HepG2 (cell line): ENCODE measurements around the gene MICAL3. TPM values are rescaled to one million over a fixed set of nuclear protein-coding genes. Genes with fewer than 3 reads are reported as not detected.

ENCODE experiments used
- AKAP8 ChIP-seq: sonication (generic); formaldehyde crosslinking; IDR thresholded peaks from 2 replicates; pipeline ENCODE4 v1.5.1; 2020; ENCODE audit warnings: mild to moderate bottlenecking, missing genetic modification reagents
- EP300 ChIP-seq, 3 experiments: sonication (generic) in 1 of 3; formaldehyde crosslinking in 1 of 3; IDR thresholded peaks; 2 replicates each; pipeline versions ENCODE4 v1.5.1 to v1.6.1; 2011 to 2020; ENCODE audit warnings: low read depth in 2 of 3, low read length in 2 of 3, borderline replicate concordance in 1 of 3, improper control_type of control experiment in 1 of 3, mild to moderate bottlenecking in 1 of 3, missing genetic modification reagents in 1 of 3, moderate library complexity in 1 of 3
- GPN1 ChIP-seq: sonication (generic); formaldehyde crosslinking; IDR thresholded peaks from 2 replicates; pipeline ENCODE4 v1.5.1; 2020; ENCODE audit warnings: missing genetic modification reagents, borderline replicate concordance
- IRX3 ChIP-seq: sonication (generic); formaldehyde crosslinking; IDR thresholded peaks from 2 replicates; pipeline ENCODE4 v1.8.1; 2023; ENCODE audit warnings: mild to moderate bottlenecking, low read depth, missing genetic modification reagents, borderline replicate concordance
- MIER3 ChIP-seq: IDR thresholded peaks from 2 replicates; pipeline ENCODE4 v1.6.1; 2016; ENCODE audit warnings: missing compliant biosample characterization, borderline replicate concordance
- MTA1 ChIP-seq: sonication (generic); formaldehyde crosslinking; IDR thresholded peaks from 2 replicates; pipeline ENCODE4 v1.4.0; 2020; ENCODE audit warnings: missing genetic modification reagents, mild to moderate bottlenecking, borderline replicate concordance
- MXI1 ChIP-seq: IDR thresholded peaks from 3 replicates; pipeline ENCODE4 v1.6.1; 2012; ENCODE audit warnings: low read depth, low read length, inconsistent platforms, borderline replicate concordance
- NCOA5 ChIP-seq: sonication (generic); formaldehyde crosslinking; IDR thresholded peaks from 2 replicates; pipeline ENCODE4 v1.4.0; 2020; ENCODE audit warnings: missing genetic modification reagents
- NONO ChIP-seq, 2 experiments: fragments of 450-650 bp in 1 of 2; sonication (generic) in 1 of 2; formaldehyde crosslinking in 1 of 2; IDR thresholded peaks in 1 of 2; conservative IDR thresholded peaks in 1 of 2; 2 replicates each; pipeline versions ENCODE4 v1.6.1 to v1.8.0; 2017 to 2022; ENCODE audit warnings: mild to moderate bottlenecking in 1 of 2, missing genetic modification reagents in 1 of 2, moderate library complexity in 1 of 2
- PPARG ChIP-seq: conservative IDR thresholded peaks from 2 replicates; pipeline ENCODE4 v1.6.1; 2016; ENCODE audit warnings: missing biosample characterization, missing genetic modification reagents
- ZBTB21 ChIP-seq: sonication (generic); formaldehyde crosslinking; IDR thresholded peaks from 2 replicates; pipeline ENCODE4 v1.4.0; 2020; ENCODE audit warnings: missing genetic modification reagents
- ZNF138 ChIP-seq: sonication (generic); formaldehyde crosslinking; IDR thresholded peaks from 2 replicates; pipeline ENCODE4 v1.5.0; 2020; ENCODE audit warnings: mild to moderate bottlenecking, low read depth, missing genetic modification reagents
- ZNF564 ChIP-seq: sonication (generic); formaldehyde crosslinking; IDR thresholded peaks from 2 replicates; pipeline ENCODE4 v1.8.1; 2023; ENCODE audit warnings: mild to moderate bottlenecking, missing genetic modification reagents
- ZNF83 ChIP-seq: sonication (generic); formaldehyde crosslinking; IDR thresholded peaks from 2 replicates; pipeline ENCODE4 v1.4.0; 2020; ENCODE audit warnings: missing genetic modification reagents, mild to moderate bottlenecking, borderline replicate concordance
- polyA plus RNA-seq, 8 experiments: library from polyadenylated mRNA; depleted of rRNA in 3 of 8; stranded (reverse) in 7 of 8; unstranded in 1 of 8; fragments of >200 nt; fragmentation: Illumina TruSeq in 4 of 8; extraction: Trizol in 4 of 8; gene quantifications; 2 replicates each; pipeline versions ENCODE4 v1.2.1 to v1.2.3, GENCODE V29; 2011 to 2016; ENCODE audit warnings: low read depth in 4 of 8, missing spikeins in 1 of 8, mixed read lengths in 1 of 8; ENCODE audit not compliant: insufficient read depth in 1 of 8
- total RNA-seq, 5 experiments: library from RNA; depleted of rRNA; stranded (reverse); fragments of >200 nt; fragmentation: Illumina TruSeq; extraction: Trizol; gene quantifications; 2 replicates each; pipeline ENCODE4 v1.2.3, GENCODE V29; 2016; ENCODE audit warnings: low read depth in 1 of 5
- TF ChIP-seq, protein P1 (sequence below): sonication (generic); formaldehyde crosslinking; IDR thresholded peaks from 2 replicates; pipeline ENCODE4 v1.5.1; 2020; ENCODE audit warnings: mild to moderate bottlenecking, missing genetic modification reagents, borderline replicate concordance
- TF ChIP-seq, protein P2 (sequence below), 2 experiments: fragments of 450-650 bp in 1 of 2; sonication (generic) in 1 of 2; formaldehyde crosslinking; IDR thresholded peaks; 2 replicates each; pipeline versions ENCODE4 v1.5.0 to v1.8.0; 2020 to 2022; ENCODE audit warnings: mild to moderate bottlenecking in 1 of 2, missing genetic modification reagents in 1 of 2
- TF ChIP-seq, protein P3 (sequence below): sonication (generic); formaldehyde crosslinking; IDR thresholded peaks from 2 replicates; pipeline ENCODE4 v1.5.1; 2020; ENCODE audit warnings: missing genetic modification reagents, mild to moderate bottlenecking, borderline replicate concordance
- TF ChIP-seq, protein P4 (sequence below): sonication (generic); formaldehyde crosslinking; IDR thresholded peaks from 2 replicates; pipeline ENCODE4 v1.4.0; 2020; ENCODE audit warnings: mild to moderate bottlenecking, missing genetic modification reagents
- TF ChIP-seq, protein P5 (sequence below): sonication (generic); formaldehyde crosslinking; IDR thresholded peaks from 2 replicates; pipeline ENCODE4 v1.4.0; 2020; ENCODE audit warnings: missing genetic modification reagents

The MICAL3 gene
- total and polyA plus RNA-seq, 2 of the 13 experiments (the other 11 are each of a cell fraction or from before 2014, with no cell fraction given): 5.3 to 12.5 TPM

DNA sequence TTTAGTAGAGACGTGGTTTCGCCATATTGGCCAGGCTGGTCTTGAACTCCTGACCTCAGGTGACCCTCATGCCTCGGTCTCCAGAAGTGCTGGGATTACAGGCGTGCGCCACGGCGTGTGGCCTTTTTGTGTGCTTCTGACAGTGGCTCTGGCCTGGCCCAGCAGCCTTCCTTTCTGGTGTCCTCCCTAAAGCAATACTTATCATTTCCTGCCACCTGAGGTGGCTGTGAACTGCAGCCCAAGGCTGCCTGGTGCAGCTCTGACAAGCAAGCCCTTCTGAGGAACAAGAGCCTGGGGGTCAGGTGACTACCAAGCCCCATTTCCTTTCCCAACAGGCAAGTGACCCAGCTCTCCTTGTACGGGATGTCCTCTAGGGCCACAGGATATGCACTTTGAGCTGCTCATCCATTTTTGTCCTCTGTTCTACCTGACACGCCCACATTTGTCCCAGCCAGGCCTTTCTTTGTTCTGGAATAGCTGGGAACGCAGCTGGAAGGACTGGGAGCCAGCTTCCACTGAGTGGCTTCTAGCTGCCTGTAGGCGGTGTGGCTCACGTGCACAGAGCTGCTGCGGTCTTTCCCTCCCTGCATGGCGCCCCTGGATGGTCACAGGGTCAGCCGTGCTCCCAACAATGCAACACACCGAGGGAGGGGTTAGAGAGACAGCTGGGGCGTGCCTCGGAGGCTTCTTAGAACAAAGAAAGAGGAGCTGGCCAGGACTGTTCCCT, 237.8 kb downstream of the MICAL3 start (continued):
- TF ChIP-seq MTA1 (CRISPR knock-in tag) (peak; percentile 61), EP300 (IDR thresholded peaks at IDR 0.05; ENCODE audit: low read depth in 2 of 2, low read length in 2 of 2) (peak in 1 of 2 experiments; percentile 61; a peak in 1 of 4 replicates), EP300 (CRISPR knock-in tag; IDR thresholded peaks at IDR 0.05; ENCODE audit: borderline replicate concordance) (no peak), GPN1 (no peak), NONO (IDR thresholded peaks at IDR 0.05) (no peak), NONO (CRISPR knock-in tag; conservative IDR thresholded peaks at IDR 0.05) (no peak), NCOA5 (peak; percentile 40; the same call in 1 of the 2 replicates), AKAP8 (CRISPR knock-in tag) (no peak; the same call in 1 of the 2 replicates), ZNF138 (CRISPR knock-in tag) (no peak), PPARG (CRISPR knock-in tag) (peak; percentile 49; the same call in 1 of the 2 replicates), ZNF564 (0 out of 2 replicates have a peak, but pooled peaks have one; percentile 36), IRX3 (no peak), MIER3 (CRISPR knock-in tag) (no peak), ZBTB21 (CRISPR knock-in tag) (no peak), ZNF83 (CRISPR knock-in tag) (0 out of 2 replicates have a peak, but pooled peaks have one; percentile 39), MXI1 (peak; percentile 36; the same call in 1 of the 3 replicates)
- TF ChIP-seq, protein P1, sequence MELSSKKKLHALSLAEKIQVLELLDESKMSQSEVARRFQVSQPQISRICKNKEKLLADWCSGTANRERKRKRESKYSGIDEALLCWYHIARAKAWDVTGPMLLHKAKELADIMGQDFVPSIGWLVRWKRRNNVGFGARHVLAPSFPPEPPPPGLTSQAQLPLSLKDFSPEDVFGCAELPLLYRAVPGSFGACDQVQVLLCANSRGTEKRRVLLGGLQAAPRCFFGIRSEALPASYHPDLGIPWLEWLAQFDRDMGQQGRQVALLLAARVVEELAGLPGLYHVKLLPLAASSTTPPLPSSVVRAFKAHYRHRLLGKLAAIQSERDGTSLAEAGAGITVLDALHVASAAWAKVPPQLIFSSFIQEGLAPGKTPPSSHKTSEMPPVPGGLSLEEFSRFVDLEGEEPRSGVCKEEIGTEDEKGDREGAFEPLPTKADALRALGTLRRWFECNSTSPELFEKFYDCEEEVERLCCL: no peak
- TF ChIP-seq, protein P2, sequence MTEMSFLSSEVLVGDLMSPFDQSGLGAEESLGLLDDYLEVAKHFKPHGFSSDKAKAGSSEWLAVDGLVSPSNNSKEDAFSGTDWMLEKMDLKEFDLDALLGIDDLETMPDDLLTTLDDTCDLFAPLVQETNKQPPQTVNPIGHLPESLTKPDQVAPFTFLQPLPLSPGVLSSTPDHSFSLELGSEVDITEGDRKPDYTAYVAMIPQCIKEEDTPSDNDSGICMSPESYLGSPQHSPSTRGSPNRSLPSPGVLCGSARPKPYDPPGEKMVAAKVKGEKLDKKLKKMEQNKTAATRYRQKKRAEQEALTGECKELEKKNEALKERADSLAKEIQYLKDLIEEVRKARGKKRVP (CRISPR knock-in tag; IDR thresholded peaks at IDR 0.05): no peak
- TF ChIP-seq, protein P3, sequence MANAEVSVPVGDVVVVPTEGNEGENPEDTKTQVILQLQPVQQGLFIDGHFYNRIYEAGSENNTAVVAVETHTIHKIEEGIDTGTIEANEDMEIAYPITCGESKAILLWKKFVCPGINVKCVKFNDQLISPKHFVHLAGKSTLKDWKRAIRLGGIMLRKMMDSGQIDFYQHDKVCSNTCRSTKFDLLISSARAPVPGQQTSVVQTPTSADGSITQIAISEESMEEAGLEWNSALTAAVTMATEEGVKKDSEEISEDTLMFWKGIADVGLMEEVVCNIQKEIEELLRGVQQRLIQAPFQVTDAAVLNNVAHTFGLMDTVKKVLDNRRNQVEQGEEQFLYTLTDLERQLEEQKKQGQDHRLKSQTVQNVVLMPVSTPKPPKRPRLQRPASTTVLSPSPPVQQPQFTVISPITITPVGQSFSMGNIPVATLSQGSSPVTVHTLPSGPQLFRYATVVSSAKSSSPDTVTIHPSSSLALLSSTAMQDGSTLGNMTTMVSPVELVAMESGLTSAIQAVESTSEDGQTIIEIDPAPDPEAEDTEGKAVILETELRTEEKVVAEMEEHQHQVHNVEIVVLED (CRISPR knock-in tag): no peak
- TF ChIP-seq, protein P4, sequence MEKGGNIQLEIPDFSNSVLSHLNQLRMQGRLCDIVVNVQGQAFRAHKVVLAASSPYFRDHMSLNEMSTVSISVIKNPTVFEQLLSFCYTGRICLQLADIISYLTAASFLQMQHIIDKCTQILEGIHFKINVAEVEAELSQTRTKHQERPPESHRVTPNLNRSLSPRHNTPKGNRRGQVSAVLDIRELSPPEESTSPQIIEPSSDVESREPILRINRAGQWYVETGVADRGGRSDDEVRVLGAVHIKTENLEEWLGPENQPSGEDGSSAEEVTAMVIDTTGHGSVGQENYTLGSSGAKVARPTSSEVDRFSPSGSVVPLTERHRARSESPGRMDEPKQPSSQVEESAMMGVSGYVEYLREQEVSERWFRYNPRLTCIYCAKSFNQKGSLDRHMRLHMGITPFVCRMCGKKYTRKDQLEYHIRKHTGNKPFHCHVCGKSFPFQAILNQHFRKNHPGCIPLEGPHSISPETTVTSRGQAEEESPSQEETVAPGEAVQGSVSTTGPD (CRISPR knock-in tag): no peak
- TF ChIP-seq, protein P5, sequence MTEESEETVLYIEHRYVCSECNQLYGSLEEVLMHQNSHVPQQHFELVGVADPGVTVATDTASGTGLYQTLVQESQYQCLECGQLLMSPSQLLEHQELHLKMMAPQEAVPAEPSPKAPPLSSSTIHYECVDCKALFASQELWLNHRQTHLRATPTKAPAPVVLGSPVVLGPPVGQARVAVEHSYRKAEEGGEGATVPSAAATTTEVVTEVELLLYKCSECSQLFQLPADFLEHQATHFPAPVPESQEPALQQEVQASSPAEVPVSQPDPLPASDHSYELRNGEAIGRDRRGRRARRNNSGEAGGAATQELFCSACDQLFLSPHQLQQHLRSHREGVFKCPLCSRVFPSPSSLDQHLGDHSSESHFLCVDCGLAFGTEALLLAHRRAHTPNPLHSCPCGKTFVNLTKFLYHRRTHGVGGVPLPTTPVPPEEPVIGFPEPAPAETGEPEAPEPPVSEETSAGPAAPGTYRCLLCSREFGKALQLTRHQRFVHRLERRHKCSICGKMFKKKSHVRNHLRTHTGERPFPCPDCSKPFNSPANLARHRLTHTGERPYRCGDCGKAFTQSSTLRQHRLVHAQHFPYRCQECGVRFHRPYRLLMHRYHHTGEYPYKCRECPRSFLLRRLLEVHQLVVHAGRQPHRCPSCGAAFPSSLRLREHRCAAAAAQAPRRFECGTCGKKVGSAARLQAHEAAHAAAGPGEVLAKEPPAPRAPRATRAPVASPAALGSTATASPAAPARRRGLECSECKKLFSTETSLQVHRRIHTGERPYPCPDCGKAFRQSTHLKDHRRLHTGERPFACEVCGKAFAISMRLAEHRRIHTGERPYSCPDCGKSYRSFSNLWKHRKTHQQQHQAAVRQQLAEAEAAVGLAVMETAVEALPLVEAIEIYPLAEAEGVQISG (CRISPR knock-in tag): peak; percentile 65
